Astrocyte of the spinal cord (primary cell): ENCODE results near the gene ELOVL2.
"Not testable (repeated sequence)": the region's sequence is repeated elsewhere in the genome, so short reads cannot be mapped to it uniquely, and the experiment has no call there.

Source experiments
- DNase-seq: peaks from one replicate; pipeline ENCODE4 v3.0.0; 2011; ENCODE audit warnings: low read depth, low spot score
- H3K4me3 ChIP-seq: 2 replicates; pipeline ENCODE4 v1.5.1; 2011; ENCODE audit warnings: low read depth, mild to moderate bottlenecking, low read length, moderate library complexity
- CTCF ChIP-seq: IDR thresholded peaks from 2 replicates; pipeline ENCODE4 v1.5.1; 2012; ENCODE audit warnings: low read depth, mild to moderate bottlenecking, low read length, inconsistent platforms
- in situ Hi-C: cut with HindIII; loops from 2 replicates; pipeline ENCODE4 v1.10.0; 2017; ENCODE audit warnings: low sequenced_read_pairs

The ELOVL2 gene

GRCh38 chr6:11009353-11009752 lies 34.8 kb downstream of the ELOVL2 start:
- H3K4me3 ChIP-seq: no peak overlapping the region
- DNase-seq: peak; percentile 9
- no peak for TF ChIP-seq CTCF
- in situ Hi-C loops: no loop called here

- DNase-seq: peak; percentile 39
Observed at GRCh38 chr6:11008821-11009220, 35.3 kb downstream of the ELOVL2 start.

GRCh38 chr6:11007715-11008608 lies 36.1 kb downstream of the ELOVL2 start:
- TF ChIP-seq CTCF: no peak
- peak; percentile 52 for DNase-seq
- in situ Hi-C loops: no loop called here

More at GRCh38 chr6:11008821-11009220, 35.3 kb downstream of the ELOVL2 start:
- H3K4me3 ChIP-seq: no peak overlapping the region
- in situ Hi-C loops: no loop called here
- no peak for TF ChIP-seq CTCF

GRCh38 chr6:11006061-11006460 lies 38.0 kb downstream of the ELOVL2 start:
- no peak overlapping the region for H3K4me3 ChIP-seq
- peak; percentile 49 for DNase-seq
- TF ChIP-seq CTCF: no peak
- in situ Hi-C loops: no loop called here

More at GRCh38 chr6:11007715-11008608, 36.1 kb downstream of the ELOVL2 start:
- H3K4me3 ChIP-seq: no peak overlapping the region

GRCh38 chr6:11003297-11003696 lies 40.8 kb downstream of the ELOVL2 start:
- DNase-seq, H3K4me3 ChIP-seq, in situ Hi-C loops: not testable (repeated sequence)

- no peak for TF ChIP-seq CTCF
- in situ Hi-C loops: no loop called here
- H3K4me3 ChIP-seq: no peak overlapping the region
- no peak for DNase-seq
Observed at GRCh38 chr6:11002176-11002575, 41.9 kb downstream of the ELOVL2 start.

- TF ChIP-seq CTCF: no peak
- peak; percentile 62 for DNase-seq
- no peak overlapping the region for H3K4me3 ChIP-seq
- in situ Hi-C loops: no loop called here
Observed at GRCh38 chr6:10999994-11000393, 44.1 kb downstream of the ELOVL2 start.
